Dedifferentiated amniotic fluid mesenchymal stem cell (primary cell): ENCODE measurements around the gene AMER2.
"Not testable (repeated sequence)": the region's sequence is repeated elsewhere in the genome, so short reads cannot be mapped to it uniquely, and the experiment has no call there.

ENCODE experiments used
- DNase-seq: peaks from one replicate; pipeline ENCODE4 v3.0.0-alpha.2; 2016; ENCODE audit errors: extremely low spot score

AMER2 gene

GRCh38 chr13:25180775-25181537, 8.9 kb upstream of the AMER2 start:
- DNase-seq: no peak

DNA sequence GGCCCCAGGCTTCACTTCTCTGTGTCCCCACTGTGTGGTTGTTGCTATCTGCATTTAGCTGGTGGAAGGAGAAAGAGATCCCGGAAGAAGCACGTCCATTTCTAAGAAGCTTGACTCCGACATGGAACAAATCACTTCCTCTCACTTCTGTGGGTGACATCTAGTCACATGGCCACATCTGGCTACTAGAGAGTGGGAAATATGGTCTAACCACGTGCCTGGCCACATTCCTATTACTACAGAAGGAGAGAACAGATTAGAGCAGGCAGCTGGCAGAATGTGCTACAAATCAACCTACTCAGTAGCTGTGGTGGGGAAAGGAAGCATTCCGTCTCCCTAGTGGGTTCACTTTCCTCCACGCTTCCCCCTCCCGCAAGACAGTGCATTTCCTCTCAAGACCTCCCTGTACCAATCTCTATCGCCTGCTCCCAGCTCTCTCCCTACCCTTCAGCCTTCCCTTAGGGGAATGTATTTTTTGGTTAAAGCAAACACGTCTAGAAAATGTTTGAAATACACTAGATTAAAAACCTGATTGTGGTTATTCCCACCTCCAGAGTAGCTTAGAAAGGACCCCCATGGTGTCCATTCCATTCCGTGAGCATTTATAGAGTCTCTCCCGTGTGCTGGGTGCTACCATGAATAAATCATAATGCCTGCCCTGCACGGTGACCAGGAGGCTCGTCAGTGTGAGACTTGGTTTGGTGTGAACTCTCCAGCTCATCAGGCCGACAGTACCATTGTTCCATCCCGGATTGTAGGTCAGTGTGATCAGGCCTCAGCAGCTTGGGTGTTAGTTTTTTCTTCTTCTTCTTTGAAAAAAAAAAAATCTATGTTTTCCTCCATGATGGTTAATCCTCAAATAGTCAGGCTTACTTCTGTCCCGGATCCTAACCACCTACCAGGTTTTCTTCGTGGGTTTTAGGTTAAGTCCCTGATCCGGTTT, 8.0 kb upstream of the AMER2 start:
- no peak for DNase-seq

- no peak for DNase-seq
Measured at GRCh38 chr13:25179011-25179410, 6.9 kb upstream of the AMER2 start.

GRCh38 chr13:25178070-25178469, 6.0 kb upstream of the AMER2 start:
- DNase-seq: no peak

GRCh38 chr13:25177636-25178035, 5.5 kb upstream of the AMER2 start:
- no peak for DNase-seq

DNA sequence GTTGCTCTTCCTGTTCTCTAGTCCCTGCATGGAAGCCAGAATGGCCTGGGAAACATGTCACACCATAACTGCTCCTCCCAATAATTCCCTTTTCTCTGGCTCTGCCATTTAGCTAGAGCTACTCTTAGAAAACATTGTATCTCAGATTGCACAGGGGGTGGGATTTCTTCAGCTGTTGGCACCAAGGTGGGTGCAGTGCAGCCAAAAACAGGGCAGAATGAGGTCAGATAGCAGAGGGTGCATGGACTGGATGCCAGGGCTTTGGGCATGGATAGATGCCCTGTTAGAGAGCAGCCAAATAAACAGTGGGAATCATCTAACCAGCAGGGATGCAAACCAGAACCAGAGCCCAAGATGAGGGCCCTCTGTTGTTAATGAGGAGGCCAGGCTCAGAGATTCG, 4.9 kb upstream of the AMER2 start:
- DNase-seq: no peak

GRCh38 chr13:25175431-25175830, 3.3 kb upstream of the AMER2 start:
- no peak for DNase-seq

- DNase-seq: no peak
Measured at GRCh38 chr13:25175026-25175425, 2.9 kb upstream of the AMER2 start.

- DNase-seq: no peak
Measured at GRCh38 chr13:25174304-25174703, 2.2 kb upstream of the AMER2 start.

DNA sequence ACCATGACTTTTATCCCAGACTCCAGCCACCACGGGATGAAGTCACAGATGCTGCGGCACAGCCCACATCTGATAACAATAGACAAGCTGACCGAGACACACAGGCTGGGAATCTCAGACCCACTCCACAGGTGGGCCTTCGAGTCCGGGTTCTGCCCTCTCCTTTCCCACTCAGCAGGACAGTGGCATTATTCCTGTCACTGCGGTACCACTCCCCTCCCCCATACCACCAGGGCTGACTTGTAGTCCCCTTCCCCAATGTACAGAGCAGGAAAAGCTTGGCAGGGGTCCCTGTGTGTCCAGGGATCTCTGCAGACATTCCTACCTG, 179 bp upstream of the AMER2 start:
- DNase-seq: no peak

- no peak for DNase-seq
Measured at GRCh38 chr13:25171170-25171516, 945 bp downstream of the AMER2 start.

GRCh38 chr13:25170554-25171111, 1.5 kb downstream of the AMER2 start:
- DNase-seq: no peak

GRCh38 chr13:25169951-25170553, 2.0 kb downstream of the AMER2 start:
- DNase-seq: no peak

- no peak for DNase-seq
Measured at GRCh38 chr13:25169356-25169755, 2.7 kb downstream of the AMER2 start.

GRCh38 chr13:25168790-25169189, 3.3 kb downstream of the AMER2 start:
- DNase-seq: no peak

DNA sequence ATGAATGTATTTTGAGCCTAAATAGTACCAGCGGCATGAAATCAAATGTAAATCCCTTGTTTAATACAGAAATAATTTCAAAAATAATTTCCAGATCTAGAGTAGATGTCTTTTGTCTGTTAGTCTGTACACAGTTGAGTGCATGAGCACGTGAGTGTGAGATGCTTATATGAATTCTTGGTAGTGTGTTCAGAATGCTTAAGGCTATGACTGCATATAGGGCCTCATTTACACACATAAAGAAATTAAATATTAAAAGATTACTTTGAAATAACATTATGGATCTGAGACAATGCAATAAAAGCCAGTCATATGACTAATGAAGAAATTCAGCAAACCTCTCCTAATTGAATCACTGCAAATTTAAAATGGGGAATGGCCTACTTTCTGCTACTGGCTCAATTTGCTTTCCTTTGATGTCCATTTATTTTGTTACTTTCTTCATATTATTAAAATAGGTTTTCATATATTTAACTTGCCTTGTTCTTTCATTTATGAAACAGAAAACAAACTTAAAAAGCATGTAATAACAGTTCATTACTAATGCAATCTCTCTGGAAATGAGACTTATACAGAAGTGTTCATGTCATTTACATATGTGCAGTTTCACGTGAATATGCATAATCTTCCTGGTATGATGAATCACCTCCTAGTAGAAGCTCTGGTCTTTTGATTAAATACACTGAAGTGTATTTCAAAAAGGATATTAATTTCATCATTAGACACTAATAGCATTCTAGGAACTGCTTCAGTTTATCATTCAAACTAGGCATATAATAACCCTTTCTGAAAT, 4.5 kb downstream of the AMER2 start:
- DNase-seq: no peak

GRCh38 chr13:25166306-25166705, 5.8 kb downstream of the AMER2 start:
- DNase-seq: no peak

- no peak for DNase-seq
Measured at GRCh38 chr13:25165663-25166062, 6.4 kb downstream of the AMER2 start.

DNA sequence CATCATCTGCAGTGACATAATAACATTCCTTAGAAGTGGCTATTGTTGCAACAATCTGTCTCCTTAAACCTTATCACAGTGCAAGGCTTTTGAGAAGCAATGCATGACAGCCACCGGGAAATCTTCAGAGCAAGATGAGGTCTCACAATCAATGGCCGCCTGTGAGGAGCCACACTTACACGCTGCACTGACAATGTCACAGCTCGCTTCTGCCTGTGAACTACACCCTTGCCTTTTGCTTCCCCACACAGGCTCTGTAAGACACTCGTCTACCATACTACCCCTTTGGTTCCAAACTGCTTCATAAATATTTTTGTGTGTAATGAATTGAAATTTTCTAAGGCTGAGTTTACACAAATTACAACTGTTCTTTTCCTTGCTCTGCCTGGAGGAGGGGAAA, 6.9 kb downstream of the AMER2 start:
- DNase-seq: not testable (repeated sequence)

- DNase-seq: no peak
Measured at GRCh38 chr13:25157681-25158080, 14.4 kb downstream of the AMER2 start.

- DNase-seq: no peak
Measured at GRCh38 chr13:25153736-25154135, 18.4 kb downstream of the AMER2 start.
